Measurements from ENCODE around the gene COL4A3.
A peak's percentile ranks its signal among the peaks of the same experiment; 100 is the strongest.
"Not testable (repeated sequence)": the region's sequence is repeated elsewhere in the genome, so short reads cannot be mapped to it uniquely, and the experiment has no call there.

Gene COL4A3

DNA sequence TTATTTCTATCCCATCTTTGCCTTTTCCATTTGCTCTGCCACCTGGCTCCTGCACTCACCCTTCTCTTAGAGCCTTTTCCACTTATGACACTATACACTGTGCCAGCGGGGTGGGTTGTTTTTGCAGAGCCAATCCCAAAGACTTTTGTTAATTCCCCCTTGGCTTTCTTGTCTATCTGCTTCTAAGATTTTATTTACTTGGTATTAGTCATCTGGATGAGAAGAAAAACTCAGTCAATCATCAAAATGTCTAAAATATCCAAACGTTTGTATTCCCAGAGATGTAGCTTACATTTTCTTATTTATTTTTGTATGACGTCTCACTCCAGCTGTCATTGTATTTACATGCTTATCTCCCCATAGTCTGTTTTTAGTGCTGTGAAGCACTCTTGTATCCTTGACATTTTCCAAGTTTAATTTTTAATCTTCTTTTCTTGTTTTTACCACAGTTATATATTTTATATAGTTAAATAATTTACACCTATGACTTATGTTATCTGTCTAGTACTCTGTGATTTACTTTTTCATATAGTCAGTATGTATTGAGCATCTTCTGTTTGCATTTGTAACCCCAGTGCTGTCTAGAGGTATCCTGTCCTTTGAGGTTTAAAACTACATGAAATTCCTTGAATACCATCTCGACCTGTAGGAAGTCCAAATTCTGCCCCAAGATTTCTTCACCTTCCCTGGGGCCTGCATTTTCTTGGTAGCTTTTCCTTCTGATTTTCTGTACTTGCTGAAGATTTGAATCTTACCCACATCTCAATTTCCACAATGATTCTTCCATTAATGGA is 55.1 kb downstream of the COL4A3 start:
- DNase-seq = no peak

DNA sequence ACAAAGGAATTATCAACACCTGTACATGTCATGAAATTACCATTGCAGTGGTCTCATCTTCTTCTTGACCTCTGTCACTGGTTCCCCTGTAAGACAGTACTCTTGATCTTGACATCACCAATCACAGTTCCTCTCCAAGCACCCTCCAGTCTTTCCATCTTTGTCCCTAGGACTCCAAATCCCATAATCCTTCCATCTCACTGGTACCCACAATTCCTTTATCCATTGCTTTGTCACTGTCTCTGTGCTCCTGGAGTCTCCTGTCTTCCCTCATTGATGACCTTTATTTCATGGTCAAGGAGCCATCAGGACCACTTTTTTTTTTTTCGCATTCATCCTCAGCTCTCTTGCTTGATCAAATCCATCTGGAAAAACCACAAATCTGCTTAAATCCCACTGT is 56.7 kb downstream of the COL4A3 start:
- no peak for DNase-seq

DNA sequence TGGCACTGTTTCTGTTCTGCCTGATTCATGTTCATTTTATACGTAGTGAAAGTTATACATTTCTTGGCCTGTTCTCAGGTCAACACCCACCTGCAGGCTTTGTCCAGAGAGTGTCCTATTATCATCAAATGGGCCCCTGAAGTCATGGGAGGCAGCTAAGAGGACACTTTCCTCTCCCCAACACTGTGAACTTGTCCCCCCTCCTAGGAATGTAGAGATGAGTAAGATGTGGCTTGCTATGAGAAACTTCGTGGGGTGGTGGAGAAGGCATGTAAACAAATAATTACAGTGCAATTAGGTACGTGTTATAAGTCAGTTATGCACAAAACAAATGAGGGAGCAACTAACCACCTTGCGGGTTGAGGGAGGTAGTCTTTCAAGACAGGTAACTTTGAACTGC is 57.9 kb downstream of the COL4A3 start:
- DNase-seq = no peak

DNA sequence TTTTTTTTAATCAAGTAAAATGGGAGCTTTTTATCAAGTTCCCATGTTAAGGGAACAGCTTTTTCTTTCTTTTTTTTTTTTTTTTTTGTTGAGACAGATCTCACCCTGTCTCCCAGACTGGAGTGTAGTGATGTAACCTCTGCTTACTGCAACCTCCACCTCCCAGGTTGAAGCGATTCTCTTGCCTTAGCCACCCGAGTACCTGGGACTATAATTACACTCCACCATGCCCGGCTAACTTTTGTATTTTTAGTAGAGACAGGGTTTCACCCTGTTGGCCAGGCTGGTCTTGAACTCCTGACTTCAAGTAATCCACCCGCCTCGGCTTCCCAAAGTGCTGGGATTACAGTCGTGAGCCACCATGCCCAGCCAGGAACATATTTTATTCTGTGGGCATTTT is 61.2 kb downstream of the COL4A3 start:
- not testable (repeated sequence) for DNase-seq

DNA sequence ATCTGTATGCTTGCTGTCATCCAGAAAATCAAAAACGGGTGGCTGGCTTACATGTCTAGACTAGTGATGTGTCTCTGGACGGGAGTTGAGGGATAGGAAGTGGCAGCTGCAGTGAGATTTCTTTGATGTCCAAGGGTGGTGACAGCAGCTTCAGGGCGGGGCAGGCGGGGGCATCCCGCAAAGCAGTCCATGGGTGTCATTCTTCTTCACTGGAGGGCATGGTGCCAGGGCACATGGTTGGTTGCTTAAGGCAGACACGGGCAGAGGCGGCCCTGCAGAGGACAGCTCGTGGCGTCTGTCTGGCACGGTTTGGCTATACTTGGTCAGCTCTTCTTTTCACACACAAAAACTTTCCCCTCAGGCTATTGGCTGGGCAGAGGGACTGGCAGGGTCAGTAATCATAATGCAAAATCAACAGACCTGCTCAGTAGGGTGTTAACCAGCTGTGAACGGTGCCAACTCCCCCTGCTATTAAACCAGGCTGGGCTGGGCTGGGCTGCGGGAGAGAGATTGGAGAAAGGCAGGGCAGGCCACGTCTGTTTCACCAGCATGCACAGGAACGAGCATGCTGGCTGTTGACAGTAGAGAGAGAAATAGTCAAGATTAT is 63.7 kb downstream of the COL4A3 start:
- no peak for DNase-seq

DNA sequence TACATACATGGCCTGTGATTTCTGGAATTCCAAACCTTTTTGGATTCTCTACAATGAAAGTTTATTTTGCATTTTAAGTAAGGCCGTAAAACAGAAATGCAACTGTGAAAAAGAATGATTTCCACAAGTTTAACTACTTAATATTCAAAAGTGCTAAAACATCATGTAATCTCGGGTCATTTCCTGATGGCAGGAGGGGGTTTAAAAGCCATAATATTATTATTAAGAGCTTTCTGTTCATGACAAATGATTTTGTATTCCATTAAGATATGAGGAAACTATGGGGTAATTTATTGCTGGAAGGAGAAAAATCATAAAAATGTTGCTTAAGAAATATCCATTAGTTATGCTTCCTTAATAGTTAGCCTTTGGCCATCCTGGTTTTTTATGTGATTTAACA is 65.7 kb downstream of the COL4A3 start:
- no peak for DNase-seq

DNA sequence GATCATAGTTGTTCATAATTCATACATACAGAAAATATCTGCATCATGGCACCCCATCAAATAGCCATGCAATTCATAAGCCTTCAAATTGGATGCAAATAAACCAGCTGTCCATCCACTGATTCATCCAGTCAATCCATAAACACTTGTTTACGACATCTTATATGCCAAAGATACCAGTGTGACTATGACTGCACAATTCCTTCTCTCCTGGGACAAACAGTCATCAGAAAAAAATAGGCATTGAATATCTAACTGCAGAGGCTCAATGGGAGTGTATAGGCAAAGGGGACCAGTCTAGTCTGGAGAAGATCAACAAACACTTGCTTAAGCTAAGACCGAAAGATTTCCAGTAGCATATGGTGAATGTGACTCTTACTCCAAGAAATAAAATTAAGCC is 70.0 kb downstream of the COL4A3 start:
- no peak for DNase-seq

DNA sequence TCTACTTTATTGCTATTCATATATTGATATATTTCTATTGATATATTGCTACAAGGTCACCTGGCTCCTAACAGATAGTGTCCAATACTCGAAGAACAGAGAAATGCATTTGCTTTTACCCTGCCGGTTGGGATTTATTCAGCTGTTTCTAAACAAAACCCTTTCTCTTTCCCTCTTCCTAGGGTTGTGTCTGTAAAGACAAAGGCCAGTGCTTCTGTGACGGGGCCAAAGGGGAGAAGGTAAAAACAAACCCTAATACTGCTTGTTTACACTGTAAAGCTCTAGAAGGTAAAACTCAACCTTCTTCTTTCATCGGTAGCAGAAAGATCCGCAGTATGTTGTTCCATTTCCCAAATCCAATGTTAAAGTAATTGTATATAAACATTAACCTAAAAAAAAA is 73.4 kb downstream of the COL4A3 start:
- no peak for DNase-seq

DNA sequence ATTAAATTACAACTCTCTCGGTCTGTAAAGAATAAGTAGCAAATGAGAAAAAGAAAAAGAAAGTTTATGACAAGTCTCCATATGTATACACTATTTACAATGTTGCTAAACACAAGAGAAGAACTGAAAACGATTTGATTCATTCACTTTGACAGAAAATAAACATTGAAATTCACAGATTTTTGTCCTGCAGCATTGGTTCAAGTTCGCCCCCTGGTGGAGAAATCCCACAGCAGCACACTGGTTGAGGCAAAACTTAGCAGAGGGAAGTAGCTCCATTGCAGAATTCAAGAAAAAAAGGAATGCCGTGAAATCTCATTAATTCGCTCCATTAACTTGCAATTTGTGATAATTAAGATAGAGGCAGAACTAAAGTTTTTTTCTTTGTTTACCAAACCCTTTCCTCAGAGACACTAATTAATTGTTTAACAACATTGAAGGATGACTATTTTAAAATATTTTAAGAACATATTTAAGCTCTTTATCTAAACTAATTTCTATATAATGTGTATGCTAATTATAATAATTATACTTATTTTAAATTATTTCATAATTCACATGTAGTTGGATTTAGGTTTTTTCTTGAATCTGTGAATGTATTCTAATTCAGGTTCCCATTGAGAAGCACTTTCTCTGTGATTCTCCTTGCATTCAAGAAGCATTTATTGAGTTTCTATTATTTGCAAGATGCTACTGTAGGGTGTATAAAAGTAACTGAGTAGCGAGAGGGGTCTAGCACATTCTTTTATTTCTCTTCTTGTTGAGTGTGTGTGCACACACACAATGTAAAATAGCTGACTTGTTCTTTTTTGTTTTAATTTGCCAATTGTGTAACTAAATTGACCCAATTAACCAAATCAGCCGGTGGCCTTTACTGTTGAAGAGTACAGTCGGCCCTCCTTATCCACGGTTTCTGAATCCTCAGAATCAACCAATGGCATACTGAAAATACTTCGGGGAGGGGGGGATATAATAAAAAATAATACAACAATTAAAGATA is 74.1 kb downstream of the COL4A3 start:
- peak; percentile 54 for DNase-seq

DNA sequence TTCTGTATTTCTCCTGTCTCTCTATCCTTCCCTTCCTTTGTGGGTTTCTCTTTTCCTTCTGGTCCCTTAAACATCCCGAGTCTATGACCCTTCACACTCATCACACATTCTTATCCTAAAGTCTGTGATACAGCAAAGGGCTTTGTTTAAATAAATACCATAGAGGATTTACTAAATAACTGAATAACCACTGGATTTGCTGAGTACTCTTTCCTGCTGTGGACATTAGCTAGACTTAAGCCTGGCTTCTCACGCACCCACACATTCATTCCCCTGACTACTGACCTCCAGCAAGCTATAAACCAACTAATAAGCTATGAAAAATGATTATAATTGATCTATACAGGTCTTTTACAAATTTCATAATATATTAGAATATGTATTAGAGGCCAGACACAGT is 76.6 kb downstream of the COL4A3 start:
- no peak for DNase-seq

DNA sequence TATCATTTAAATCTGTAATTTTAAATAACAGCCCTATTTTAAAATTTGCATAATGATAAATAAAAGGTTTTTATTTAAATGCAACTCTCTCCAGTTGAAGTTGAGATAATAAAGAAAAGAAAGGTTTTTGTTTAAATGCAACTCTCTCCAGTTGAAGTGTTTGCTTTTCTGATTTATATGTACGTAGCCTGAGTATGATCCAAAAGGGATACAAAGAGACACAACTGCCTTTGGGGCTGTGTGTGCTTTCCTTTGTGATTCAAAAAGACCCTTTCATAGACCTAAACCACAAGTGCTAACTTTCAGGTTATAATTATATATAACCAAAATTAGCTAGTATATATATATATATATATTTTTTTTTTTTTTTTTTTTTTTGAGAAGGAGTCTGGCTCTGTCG is 84.5 kb downstream of the COL4A3 start:
- no peak for DNase-seq

DNA sequence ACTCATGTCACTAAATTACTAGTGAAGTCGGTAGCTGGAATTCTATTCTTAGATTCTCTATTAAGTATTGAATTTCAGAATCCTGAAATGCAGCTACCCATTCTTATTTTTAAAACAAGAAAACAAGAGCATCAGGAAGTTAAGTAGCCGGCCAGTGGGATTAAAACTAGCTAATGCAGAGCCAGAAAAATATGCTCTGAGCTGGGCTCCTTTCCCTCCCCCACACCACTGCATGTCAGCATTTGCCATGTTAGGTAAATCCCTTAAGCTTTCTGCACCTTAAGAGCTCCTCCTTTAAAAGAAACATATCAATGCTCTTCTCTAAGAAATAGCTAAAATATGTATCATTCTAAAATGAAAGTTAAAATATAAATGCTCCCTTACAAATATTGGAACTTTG is 88.4 kb downstream of the COL4A3 start:
- DNase-seq = no peak

DNA sequence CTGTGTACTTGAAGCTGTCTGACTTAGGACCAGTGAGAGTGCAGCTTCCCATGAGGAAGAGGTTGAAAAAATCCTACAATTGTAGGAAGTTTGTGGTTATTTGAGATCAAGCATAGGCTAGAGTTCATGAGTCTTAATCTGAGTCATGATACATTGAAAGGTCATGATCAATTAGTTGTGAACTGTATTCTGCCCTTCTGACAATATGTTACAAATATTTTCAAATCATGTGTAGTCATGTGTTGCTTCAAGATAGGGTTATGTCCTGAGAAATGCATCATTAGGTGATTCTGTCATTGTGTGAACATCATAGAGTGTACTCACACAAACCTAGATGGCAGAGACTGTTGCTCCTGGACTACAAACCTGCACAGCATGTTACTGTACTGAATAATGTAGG is 92.2 kb downstream of the COL4A3 start:
- DNase-seq = no peak

DNA sequence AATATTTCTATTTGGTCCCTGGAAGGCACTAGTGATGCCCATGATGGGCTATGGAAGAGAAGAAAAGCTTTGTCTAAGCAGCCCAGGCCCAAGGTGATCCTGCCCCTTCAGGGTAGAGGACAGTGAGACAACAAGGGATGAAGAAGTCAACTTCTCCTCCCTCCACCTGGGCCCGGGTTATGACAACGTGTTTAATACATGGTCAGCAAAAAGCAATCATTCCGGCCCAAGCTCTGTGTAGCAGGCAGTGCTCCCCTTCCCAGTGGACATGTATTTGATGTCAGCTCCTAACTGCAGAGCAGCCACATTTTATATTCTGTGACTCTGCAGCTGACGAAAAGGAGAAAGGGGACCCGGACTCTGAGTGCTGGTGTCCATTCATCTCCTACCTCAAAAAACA is 93.4 kb downstream of the COL4A3 start:
- DNase-seq = no peak

DNA sequence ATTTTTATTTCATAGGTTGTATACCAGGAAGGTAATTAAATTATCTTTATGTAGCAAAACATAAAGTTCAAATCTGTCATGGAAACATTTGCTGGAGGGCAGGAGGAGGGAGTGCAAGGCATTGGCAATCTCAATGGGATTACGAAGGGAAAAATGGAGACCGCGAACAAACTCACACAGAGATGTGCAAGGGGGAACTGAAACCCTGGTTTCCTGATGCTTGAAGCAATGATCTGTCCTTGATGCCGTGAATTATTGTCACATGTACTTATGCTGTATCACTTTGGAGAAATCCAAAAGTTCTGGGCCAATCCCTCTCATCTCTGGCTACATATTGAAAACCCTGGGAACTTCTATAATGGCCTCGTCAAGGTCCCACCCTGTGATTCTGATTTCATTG is 95.6 kb downstream of the COL4A3 start:
- no peak for DNase-seq

DNA sequence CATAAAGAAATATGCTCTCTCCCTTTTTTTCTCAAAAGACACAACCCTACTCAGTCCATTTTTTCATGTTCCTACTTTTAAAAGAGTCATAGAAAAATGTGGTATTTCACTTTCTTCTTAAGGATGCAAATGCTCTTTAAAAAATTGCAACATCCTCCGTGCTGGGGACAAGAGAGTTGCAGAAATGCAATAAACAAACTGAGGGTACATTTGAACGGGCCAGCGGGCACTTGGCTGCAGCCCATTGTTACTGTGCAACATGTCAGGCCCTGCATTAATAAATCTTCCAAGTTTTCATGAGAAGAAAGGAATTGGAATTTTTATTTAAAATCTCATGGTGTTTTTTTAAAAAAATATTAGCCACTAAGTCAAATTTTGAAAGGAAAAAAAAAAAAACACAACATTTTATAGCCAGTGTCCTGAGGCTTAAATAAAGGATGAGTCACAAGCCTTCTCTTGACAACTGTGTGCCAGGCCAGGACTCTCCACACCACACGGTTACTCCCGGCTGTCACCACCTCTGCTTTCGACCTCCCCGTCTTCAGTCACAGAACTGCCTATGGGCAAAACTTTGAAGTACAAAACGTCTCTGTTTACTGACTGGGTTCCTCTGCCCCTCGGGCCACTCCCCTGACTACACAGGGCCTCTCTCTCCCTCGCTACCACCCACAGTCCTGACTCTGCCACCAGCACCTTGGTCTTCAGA is 103.1 kb downstream of the COL4A3 start:
- no peak for DNase-seq

DNA sequence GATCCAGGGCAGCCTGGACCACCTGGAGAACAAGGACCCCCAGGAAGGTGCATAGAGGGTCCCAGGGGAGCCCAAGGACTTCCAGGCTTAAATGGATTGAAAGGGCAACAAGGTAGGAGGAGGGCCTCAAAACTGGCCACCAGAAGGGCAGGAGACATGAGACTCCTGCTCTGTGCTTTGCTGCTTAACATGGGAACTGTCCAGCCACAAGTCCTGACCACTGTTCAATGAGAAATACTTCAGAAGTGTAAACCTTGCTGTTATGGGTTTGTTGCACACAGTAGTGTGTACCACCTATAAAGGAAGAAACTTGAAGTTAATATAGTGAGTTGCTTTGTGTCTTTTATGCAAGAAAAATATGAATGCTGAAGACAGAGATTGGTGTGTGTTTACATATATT is 116.5 kb downstream of the COL4A3 start:
- no peak for DNase-seq

DNA sequence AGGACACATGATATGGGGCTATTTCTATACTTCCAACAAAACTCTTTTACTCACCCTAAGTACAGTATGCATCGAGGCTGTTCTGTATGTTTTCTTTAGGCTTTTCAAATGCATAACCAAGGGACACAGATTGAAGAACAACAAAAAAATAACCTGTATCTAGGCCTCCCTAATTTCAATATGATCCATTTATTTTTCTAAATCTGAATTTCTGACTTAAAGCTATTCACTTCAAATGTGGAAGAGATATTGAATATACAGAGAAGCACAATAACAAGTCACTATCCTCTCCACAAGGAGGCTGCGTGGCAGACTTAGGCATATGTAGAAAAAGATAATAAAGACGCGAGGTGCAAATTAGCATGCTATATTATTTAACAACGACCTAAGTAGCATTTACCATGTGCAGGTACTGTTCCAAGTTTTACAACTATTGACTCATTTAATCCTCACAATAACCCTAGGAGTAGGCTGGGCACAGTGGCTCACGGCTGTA is 121.4 kb downstream of the COL4A3 start:
- no peak for DNase-seq

DNA sequence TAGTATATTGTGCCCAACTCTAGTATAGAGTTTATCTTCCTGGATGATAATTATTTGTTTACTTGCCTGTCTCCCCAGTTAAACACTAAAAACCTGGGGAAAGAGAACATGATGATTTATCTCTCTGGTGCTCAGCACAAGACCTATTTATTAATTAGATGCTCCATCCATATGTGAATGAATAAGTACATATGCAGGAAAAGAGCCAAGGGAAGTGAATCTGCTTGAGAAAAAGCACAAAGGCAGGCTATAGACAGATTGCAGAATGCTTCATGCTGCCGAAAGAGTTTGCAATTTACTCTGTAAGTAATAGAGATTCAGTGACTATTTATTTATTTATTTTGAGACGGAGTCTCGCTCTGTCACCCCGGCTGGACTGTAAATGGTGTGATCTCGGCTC is 123.3 kb downstream of the COL4A3 start:
- DNase-seq = no peak

DNA sequence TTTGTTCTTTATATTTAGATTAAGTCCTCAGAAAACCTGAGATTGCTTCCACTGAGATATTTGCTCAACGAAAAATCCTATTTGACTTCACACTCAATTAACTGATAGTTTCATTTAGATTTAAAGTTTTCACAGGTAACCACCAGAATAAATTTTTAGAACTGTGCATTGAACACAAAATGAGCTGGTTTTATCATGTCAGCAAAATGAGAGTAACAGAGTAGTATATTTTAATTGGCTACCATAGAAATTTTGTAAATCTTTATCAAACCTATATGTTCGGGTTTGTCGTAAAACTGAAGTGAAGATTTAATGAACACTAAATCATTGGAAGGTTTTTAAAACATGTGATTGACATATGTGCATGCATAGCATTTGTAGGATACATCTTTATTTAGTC is 127.9 kb downstream of the COL4A3 start:
- no peak for DNase-seq

DNA sequence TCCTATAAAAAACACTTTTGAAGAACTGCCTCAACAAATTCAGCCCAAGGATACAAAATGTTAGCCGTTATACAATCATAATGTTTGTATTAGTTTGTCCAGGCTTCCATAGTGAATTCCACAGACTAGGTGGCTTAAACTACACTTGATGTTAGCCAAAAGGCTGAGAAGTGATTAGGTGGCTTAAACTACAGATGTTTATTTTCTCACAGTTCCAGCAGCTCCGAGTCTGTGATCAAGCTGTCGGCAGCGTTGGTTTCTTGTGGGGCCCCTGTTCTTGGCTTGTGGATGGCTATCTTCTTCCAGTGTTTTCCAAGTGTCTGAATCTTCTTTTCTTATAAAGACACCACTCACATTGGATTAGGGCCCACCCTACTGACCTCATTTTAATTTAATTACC is 129.1 kb downstream of the COL4A3 start:
- DNase-seq = no peak

DNA sequence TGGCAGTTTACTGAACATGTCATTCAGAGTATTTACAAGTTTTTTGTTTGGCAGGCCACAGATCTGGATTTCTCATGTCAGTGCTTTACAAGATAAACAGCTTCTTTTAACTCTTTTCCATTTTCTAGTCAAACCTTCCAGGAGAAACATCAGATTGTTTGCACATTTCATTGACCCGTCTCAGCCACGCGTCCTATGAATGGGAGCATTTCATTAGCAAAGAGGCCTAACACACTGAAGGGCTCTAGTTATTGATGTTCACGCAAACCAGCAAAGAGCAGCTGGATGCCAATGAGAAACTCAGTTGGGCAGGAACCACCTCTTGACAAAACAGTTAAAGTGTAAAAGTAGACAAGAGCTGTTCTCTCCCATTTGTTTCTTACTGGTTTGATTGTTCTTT is 131.4 kb downstream of the COL4A3 start:
- no peak for DNase-seq
